ENCODE measurements around the gene GPR160. TPM values are rescaled to one million over a fixed set of nuclear protein-coding genes. Genes with fewer than 3 reads are reported as not detected.

GPR160 gene
- total RNA-seq, 1 experiment from 2014 or later = 16.1 TPM

DNA sequence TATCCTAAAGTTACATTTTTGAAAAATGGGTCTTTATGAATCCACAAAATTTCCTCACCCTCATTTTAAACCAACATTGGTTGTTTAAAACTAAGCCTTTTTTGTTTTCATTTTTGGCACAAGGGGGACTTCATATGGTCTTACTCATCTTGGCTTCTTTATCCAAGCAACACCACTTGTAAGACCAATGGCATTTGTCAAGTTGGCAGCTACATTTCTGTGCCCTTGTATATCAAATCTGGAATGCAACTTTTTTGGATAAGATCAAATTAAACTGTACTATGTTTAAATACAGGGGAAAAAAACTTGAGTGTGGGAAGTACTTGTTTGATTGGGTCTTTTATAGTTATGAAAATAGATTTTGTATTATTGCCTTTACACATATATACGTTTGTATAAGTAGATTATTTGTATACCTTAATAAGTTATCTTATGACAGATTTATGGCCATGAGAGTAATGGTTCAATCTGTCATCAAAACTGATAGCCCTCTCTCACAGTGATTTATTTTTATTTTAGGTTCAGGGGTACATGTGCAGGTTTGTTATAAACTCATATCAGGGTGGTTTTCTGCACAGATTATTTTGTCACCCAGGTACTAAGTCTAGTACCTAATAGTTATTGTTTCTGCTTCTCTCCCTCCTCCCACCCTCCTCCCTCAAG, 43.4 kb downstream of the GPR160 start:
- peak overlapping the region; percentile 69 for H3K27ac Mint-ChIP-seq (ENCODE audit: unreplicated experiment)
- intact Hi-C loops (cut with micrococcal nuclease; ENCODE audit: unreplicated experiment) = no loop called here
- BruUV-seq (replicated peaks) = no TSS peak

DNA sequence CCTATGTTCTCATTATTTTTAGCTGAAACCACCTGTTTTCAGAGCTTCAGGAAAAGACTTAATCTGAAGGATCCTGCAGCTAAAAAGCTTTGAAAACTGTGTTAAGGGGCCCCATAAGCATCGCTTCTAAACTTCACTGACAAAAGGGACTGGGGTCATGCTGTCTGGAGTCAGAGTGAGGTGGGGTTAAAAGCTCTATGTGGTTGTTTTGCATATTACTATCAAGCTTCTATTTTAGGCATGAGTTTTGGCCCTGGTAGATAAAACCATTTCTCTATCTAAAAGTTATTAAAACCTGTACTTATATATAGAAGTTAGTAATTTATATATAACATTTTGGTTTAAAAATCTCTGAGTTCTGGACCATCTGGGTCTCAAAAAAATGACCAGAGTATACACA, 45.5 kb downstream of the GPR160 start:
- intact Hi-C loops (cut with micrococcal nuclease; ENCODE audit: unreplicated experiment) = no loop called here
- CTCF ChIA-PET = no interaction called here

More for the DNA sequence above, 43.4 kb downstream of the GPR160 start:
- H3K9me3 ChIP-seq = no peaks in the 10 kb centered on the region
- CTCF ChIA-PET = no interaction called here
- Mint-ChIP-seq H3K27me3 (ENCODE audit: insufficient read depth, unreplicated experiment) (no peaks in the 10 kb centered on the region), H3K4me1 (ENCODE audit: low read depth, unreplicated experiment) (peaks cover 22% of the 10 kb centered on the region), H3K4me3 (ENCODE audit: unreplicated experiment) (no peak overlapping the region), H3K36me3 (ENCODE audit: insufficient read depth, unreplicated experiment) (peaks cover 29% of the 10 kb centered on the region), H3K9me3 (ENCODE audit: unreplicated experiment) (no peaks in the 10 kb centered on the region)
- no peaks in the 10 kb centered on the region for H3K27me3 ChIP-seq (replicated peaks; ENCODE audit: control insufficient read depth, insufficient read depth, low read length)
- POLR2A ChIA-PET = no interaction called here
- H3K36me3 ChIP-seq (ENCODE audit: control insufficient read depth, insufficient read depth, low read length) = peaks cover 2% of the 10 kb centered on the region; the same call in 1 of the 2 replicates
- DNase-seq = no peak
- H3K4me3 ChIP-seq (ENCODE audit: low read depth, low read length) = no peak overlapping the region
- TF ChIP-seq, protein P1, sequence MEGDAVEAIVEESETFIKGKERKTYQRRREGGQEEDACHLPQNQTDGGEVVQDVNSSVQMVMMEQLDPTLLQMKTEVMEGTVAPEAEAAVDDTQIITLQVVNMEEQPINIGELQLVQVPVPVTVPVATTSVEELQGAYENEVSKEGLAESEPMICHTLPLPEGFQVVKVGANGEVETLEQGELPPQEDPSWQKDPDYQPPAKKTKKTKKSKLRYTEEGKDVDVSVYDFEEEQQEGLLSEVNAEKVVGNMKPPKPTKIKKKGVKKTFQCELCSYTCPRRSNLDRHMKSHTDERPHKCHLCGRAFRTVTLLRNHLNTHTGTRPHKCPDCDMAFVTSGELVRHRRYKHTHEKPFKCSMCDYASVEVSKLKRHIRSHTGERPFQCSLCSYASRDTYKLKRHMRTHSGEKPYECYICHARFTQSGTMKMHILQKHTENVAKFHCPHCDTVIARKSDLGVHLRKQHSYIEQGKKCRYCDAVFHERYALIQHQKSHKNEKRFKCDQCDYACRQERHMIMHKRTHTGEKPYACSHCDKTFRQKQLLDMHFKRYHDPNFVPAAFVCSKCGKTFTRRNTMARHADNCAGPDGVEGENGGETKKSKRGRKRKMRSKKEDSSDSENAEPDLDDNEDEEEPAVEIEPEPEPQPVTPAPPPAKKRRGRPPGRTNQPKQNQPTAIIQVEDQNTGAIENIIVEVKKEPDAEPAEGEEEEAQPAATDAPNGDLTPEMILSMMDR (IDR thresholded peaks at IDR 0.05; ENCODE audit: insufficient read depth in 1 of 2, low read depth in 1 of 2, low read length in 1 of 2, severe bottlenecking in 1 of 2, unreplicated experiment in 1 of 2) = no peak
- H3K4me1 ChIP-seq = peaks cover 44% of the 10 kb centered on the region

DNA sequence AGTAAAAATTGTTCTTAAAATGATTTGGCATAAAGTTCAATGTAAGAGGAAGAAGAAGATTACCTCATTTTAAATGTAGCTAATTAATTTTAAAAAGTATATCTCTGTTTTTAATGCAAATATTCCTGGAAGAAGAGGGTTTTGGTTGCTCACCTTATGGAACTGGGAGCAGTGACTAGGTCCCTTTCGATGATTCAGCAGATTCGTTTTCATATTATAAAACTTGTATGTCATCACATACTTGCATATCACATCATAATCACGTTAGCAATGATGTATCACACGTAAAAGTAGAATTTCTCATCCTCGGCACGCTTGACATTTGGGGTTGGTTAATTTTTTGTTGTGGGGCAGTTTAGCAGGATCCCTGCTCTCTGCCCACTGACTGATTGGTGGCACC, 47.6 kb downstream of the GPR160 start:
- BruUV-seq (replicated peaks) = no TSS peak
- ChIA-PET POLR2A (no interaction called here), CTCF (no interaction called here)
- H3K27me3 Mint-ChIP-seq (ENCODE audit: insufficient read depth, unreplicated experiment) = no peaks in the 10 kb centered on the region
- Histone ChIP-seq H3K4me3 (ENCODE audit: low read depth, low read length) (no peak overlapping the region), H3K27me3 (replicated peaks; ENCODE audit: control insufficient read depth, insufficient read depth, low read length) (no peaks in the 10 kb centered on the region), H3K36me3 (ENCODE audit: control insufficient read depth, insufficient read depth, low read length) (peaks cover 2% of the 10 kb centered on the region; the same call in 1 of the 2 replicates), H3K4me1 (peaks cover 9% of the 10 kb centered on the region), H3K9me3 (no peaks in the 10 kb centered on the region)
- no peak overlapping the region for H3K27ac Mint-ChIP-seq (ENCODE audit: unreplicated experiment)
- no peak for DNase-seq
- H3K4me1 Mint-ChIP-seq (ENCODE audit: low read depth, unreplicated experiment) = peaks cover 3% of the 10 kb centered on the region
- H3K9me3 Mint-ChIP-seq (ENCODE audit: unreplicated experiment) = no peaks in the 10 kb centered on the region
- TF ChIP-seq, protein P1 (IDR thresholded peaks at IDR 0.05; ENCODE audit: insufficient read depth in 1 of 2, low read depth in 1 of 2, low read length in 1 of 2, severe bottlenecking in 1 of 2, unreplicated experiment in 1 of 2) = no peak
- H3K4me3 Mint-ChIP-seq (ENCODE audit: unreplicated experiment) = no peak overlapping the region
- intact Hi-C loops (cut with micrococcal nuclease; ENCODE audit: unreplicated experiment) = no loop called here
- H3K36me3 Mint-ChIP-seq (ENCODE audit: insufficient read depth, unreplicated experiment) = peaks cover 24% of the 10 kb centered on the region

More for the DNA sequence above, 45.5 kb downstream of the GPR160 start:
- Histone ChIP-seq H3K4me1 (peaks cover 29% of the 10 kb centered on the region), H3K4me3 (ENCODE audit: low read depth, low read length) (no peak overlapping the region), H3K36me3 (ENCODE audit: control insufficient read depth, insufficient read depth, low read length) (peaks cover 2% of the 10 kb centered on the region; the same call in 1 of the 2 replicates), H3K9me3 (no peaks in the 10 kb centered on the region), H3K27me3 (replicated peaks; ENCODE audit: control insufficient read depth, insufficient read depth, low read length) (no peaks in the 10 kb centered on the region)
- no peaks in the 10 kb centered on the region for H3K27me3 Mint-ChIP-seq (ENCODE audit: insufficient read depth, unreplicated experiment)
- peaks cover 30% of the 10 kb centered on the region for H3K36me3 Mint-ChIP-seq (ENCODE audit: insufficient read depth, unreplicated experiment)
- no peak overlapping the region for H3K4me3 Mint-ChIP-seq (ENCODE audit: unreplicated experiment)
- no TSS peak for BruUV-seq (replicated peaks)
- TF ChIP-seq, protein P1 (IDR thresholded peaks at IDR 0.05; ENCODE audit: insufficient read depth in 1 of 2, low read depth in 1 of 2, low read length in 1 of 2, severe bottlenecking in 1 of 2, unreplicated experiment in 1 of 2) = no peak
- no peaks in the 10 kb centered on the region for H3K9me3 Mint-ChIP-seq (ENCODE audit: unreplicated experiment)
- POLR2A ChIA-PET = no interaction called here
- no peak for DNase-seq
- H3K27ac Mint-ChIP-seq (ENCODE audit: unreplicated experiment) = no peak overlapping the region
- H3K4me1 Mint-ChIP-seq (ENCODE audit: low read depth, unreplicated experiment) = peaks cover 21% of the 10 kb centered on the region

All from Caco-2 (cell line).